DMS114 treated with DMSO at 0.1 percent for 48 hours (cell line): Measurements from ENCODE around the gene CRACDL.

ENCODE experiments used
- DNase-seq: peaks from one replicate; lab custom pipeline; 2025; ENCODE audit not compliant: unreplicated experiment; lab: John Stamatoyannopoulos, UW

The CRACDL gene

DNA sequence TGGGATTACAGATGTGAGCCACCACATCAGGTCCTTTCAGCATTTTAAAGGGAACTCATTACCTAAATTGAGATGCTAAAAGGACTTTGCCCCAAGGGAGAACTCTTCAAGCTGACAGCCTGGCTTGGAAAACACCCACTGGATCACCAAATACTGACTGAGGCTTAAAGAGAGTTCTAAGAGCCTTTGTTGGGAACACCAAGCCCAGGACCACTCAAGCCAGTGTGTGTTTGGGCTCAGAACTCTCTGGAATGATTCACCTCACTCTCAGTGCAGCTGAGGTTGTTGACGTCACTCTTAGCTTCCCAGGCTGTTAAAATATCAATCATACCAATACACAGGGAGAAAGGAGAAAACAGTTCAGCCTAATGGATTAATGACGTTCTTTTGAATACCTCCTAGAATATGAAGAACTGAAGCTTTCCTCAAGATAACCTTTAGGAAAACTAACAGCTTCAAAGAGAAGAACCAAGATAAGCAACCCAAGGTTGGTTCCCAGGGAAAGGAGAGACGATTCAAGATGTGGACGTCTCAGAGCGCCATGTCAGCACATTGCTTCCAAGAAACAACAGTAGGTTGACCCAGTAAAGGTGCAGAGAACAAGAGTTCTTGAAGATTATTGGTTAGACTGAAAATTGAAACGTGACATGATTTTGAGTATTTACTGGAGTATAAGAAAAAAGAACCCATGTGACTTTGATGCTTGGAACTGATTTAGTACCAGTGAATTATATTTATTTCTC, 157.1 kb downstream of the CRACDL start:
- no peak for DNase-seq

DNA sequence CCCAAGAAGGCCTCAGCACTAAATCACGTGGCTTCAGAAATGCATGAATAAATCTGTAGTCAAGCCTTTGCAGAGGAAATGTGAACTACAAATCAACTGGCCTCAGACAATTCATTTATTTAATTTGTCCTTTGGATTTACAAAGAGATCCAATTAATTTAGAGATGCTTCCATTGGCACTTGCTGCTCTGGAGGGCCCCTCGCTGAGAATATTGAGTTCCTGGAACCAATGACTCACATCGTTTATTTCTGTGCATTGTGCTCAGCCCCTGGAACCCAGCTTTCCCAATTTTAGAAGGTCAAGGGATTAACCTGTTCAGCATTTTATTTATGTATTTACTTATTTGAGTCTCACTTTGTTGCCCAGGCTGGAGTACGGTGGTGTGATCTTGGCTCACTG, 157.9 kb downstream of the CRACDL start:
- no peak for DNase-seq

DNA sequence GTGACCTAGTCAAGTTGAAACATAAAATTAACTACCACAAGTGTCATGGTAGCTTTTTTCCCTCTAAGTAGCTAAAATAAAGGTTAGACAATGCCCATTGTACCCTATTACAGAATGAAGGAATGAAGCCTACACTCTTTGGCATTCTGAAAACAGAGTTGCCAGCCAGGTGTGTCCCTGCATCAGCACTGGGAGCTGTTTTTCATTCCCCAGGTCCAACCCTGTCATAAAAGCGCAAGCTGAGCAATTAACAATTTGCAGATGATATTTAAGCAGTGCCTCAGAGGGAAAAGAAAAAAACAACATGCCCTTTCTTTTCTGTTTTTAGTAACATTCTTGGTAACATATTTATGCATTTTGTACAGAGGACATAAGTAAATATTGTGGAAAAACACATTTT, 158.3 kb downstream of the CRACDL start:
- DNase-seq: no peak

DNA sequence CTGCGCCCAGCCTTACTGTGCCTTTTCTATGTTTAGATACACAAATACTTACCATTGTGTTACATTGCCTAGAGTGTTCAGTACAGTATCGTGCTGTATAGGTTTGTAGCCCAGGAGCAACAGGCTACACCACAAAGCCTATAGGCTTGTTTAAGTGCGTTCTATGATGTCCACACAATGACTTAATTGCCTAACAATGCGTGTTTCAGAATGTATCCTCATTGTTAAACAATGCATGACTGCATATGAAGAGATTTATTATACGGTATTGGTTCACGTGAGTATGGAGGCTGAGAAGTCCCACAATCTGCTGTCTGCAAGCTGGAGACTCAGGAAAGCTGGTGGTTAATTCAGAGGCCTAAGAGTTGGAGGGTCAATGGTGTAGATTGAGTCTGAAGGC, 158.9 kb downstream of the CRACDL start:
- DNase-seq: no peak

DNA sequence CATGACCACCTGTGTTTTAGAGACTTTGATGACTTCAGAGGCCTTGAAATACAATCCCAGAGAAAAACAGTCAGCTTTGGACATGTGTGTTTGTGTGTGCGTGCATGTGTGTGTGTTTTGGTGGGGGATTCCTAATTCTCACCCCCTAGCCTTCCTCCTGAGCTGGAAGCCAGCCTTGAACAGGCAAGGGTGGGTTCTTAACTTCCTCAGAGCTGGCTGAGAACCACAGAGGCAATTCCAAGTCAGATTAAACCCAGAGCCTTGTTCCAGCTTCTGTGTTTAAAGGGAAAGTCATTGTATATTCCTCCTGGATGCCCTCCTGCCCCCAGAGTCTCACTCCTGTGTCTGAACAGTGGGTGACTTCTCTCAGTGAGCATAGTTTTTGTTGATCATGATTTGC, 159.9 kb downstream of the CRACDL start:
- DNase-seq: no peak

DNA sequence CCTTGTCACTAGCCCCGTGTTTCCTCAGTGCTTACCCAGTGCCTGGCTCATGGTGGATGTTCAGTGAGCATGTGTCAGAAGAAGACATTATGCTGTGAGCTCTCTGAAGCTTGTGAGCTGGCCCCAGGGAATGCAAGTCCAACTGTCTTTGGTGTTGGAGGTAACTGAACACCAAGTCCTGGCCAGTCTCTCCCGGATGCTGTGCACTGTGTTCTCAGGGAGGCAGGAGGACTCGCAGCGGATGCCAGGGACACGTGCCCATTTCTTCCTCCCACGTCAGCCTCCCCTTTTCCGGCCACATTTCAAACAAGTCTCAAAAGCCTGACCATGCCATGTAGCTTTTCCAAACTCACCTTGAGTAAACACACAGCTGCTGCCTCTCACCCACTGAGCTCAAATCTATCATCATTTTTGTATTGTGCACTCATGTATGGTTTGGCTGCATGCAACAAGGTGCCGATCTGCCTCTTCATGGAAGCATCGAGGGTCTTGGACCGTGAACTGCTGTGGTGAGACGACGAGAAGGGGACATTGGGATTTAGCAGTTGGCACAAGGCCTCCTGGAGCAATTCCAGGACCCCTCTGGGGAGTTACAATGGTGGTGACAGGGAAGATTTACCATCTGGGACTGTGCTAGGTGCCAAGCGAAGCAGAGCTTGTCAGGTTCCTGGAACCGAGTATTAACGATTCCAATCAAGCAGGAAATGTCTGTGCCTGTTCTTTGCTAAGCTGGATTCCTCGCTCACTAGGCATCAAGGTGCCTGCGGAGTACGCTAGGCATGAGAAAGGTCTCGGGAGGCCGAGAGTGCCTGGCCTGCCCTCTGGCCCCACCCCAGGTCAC, 160.7 kb downstream of the CRACDL start:
- DNase-seq: no peak

DNA sequence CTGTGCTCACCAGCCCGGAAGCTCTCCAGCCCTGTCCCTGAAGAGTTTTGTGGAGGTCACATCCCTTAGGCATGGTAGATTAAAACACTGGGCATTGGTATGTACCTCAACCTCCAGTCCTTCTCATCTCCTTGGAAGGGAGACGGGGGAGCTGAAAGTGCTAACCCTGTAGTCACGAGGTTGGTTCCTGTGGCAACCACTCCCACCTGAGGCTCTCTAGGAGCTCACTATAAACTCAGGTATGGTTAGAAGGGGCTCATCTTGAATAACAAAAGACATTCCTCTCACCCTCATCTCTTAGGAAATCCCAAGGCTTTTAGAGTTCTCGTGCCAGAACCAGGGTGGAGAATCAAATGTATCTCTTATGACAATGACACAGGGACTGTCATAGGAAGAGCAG, 162.1 kb downstream of the CRACDL start:
- DNase-seq: no peak

DNA sequence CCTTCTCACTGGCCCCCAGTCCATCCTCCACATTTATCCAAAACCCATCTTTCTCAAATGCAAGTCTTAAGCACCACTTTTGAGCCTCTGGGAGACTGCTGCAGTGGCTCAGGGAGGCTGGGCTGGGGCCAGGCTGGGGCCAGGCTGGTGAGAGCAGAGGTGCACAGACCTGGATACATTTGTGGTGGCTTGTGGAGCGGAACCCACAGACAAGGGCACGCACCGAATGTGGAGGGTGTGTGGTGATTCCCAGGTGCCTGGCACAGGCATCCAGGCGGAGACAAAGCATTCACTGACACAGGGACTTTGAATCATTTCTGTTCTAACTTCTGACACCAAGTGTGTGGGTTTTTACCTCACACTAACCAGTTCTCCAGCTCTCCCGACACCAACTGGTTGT, 162.9 kb downstream of the CRACDL start:
- DNase-seq: no peak

DNA sequence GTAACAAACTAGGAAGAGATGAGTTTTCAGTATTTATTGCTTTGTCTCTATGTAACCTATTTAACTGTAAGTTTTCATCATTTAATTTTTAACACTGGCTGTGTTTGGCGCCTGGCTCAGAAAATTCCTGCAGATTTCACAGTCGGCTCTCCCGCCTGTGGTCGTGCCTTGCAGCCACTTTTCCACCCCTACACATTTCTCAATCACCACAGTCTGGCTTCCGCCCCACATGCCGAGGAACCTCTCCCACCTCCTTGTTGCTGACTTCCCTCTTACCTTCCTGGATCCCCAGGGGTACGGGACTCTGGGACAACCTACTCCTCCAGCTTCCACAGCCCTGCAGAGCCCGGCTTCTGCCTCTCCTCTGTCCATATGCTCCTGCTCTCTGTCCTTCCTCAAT, 163.5 kb downstream of the CRACDL start:
- no peak for DNase-seq

DNA sequence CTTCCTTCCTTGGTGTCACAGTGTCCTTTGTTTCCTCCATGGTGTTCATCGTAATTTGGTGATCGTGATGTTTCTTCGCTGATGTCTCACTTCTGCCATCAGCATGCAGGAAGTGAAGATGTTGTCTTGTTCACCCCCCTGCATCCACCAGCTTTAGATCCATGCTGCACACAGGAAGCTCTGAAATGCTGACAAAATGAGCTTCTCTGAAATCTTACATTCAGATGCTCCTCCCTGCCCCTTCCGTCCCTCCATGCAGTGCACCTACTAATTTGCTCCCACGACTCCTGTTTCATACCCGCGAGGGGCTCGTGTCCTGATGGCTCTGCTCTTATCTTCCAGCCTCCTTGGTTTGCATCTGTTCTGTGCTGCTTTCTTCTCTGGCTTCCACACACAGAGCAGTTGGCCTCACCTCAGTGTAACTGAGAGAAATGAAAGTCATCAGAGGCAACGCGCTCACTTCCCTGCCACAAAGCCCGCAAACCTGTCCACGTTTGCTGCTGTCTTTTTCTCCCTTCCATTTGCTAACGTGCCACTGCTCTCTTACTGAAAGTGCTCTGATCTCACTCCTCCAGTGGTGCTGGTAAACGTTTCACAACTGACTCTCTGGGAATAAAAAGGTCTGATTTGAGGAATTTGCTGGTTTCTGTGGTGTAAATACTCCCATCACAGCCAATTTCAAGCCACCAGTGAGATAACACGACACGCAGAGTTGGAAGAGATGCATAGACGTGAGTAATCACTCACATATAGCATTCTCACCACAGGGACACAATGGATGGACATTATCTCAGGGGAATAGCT, 164.1 kb downstream of the CRACDL start:
- DNase-seq: no peak

DNA sequence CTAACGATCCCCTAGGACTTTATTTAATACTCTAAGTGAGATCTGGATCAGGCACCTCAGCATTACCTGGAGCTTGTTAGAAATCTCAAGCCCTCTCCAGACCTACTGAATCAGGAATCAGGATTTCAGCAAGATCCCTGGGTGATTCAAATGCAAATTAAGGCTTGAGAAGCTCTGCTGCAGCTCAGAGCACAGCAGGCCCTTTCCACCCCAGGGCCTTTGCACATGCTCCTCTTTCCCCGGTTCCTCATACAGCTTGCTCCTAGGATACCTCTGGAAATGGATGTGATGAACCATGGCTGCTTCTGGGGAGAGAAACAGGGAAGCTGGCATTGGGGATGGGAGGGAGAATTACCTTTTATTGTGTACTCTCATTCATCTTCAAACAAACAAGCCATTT, 164.8 kb downstream of the CRACDL start:
- DNase-seq: no peak

DNA sequence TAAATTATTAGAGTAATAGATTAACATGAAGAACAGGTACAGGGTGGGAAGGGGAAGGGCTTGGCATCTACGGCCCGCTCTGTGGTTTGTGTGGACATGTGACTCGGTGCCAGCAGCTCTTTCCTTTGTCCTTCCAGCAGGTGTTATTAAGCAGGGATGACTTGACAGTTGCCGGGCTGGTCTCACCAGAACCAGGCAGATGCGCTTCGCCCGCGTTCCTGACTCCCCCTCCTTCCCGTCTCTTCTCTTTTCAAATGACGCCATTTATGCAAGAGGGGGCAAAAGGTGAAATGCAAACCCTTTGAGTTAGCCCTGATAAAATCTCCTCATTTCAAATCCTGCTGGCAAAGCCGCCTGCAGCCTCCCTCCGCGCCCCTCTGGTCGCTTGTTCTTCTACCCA, 166.2 kb downstream of the CRACDL start:
- DNase-seq: no peak

DNA sequence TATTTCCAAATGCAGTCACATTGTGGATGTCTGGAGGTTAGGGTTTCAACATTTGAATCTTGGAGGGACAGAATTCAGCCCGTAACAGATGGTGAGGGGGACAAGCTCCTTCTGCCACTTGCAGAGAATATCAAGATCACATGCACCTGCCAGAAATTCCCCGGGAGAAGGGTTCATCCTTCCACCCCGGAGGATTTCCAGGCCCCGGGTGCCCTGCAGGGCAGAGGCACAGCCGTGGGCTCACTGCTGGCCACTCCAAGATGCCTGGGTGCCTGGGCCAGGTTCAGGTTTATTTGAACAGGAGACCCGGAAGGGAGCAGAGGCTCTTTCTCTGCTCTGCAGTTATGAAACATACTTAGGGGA, 166.9 kb downstream of the CRACDL start:
- no peak for DNase-seq

DNA sequence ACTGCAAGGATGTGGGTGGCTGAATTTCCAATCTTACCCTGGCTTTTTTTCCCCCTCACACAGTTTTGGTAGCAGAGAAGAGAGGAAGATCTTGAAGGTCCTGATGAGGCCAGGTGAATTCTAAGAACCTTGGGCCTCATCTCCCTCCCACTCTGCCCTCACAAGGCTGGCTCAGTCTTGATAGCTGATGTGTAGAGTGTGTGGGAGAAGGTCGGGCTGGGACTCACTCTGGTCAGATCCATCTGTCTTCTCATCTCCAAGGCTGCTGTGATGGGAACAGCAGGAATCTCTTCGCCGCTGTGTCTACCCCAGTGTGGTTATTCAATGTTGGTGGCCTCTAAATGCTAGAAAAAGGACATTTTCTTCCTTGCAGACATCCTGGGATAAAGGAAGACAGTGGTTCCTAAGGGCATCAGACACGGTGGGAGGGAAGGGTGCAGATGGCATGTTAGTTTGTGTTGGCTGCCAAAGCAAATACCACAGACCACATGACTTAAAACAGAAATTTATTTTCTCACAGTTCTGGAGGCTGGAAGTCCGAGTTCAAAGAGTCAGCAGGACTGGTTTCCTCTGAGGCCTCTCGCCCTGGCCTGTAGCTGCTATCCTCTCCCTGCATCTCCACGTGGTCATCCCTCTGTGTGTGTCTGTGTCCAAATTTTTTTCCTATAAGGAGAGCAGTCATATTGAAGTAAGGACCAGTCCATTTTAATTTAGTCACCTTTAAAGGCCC, 167.5 kb downstream of the CRACDL start:
- DNase-seq: no peak

DNA sequence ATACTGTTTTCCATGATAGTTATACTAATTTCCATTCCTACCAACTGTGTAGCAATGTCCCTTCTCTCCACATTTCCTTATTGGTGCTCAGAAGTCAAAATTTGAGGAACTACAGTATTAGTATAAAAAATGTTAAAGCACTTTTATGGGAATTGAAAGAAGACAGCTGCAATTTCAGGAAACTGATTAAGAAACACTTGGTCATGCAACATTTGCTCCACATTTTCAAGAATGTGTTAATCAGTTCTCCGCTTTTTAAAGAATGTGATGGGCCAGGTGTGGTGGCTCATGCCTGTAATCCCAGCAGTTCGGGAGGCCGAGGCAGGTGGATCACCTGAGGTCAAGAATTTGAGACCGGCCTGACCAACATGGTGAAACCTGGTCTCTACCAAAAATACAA, 171.5 kb downstream of the CRACDL start:
- DNase-seq: no peak

DNA sequence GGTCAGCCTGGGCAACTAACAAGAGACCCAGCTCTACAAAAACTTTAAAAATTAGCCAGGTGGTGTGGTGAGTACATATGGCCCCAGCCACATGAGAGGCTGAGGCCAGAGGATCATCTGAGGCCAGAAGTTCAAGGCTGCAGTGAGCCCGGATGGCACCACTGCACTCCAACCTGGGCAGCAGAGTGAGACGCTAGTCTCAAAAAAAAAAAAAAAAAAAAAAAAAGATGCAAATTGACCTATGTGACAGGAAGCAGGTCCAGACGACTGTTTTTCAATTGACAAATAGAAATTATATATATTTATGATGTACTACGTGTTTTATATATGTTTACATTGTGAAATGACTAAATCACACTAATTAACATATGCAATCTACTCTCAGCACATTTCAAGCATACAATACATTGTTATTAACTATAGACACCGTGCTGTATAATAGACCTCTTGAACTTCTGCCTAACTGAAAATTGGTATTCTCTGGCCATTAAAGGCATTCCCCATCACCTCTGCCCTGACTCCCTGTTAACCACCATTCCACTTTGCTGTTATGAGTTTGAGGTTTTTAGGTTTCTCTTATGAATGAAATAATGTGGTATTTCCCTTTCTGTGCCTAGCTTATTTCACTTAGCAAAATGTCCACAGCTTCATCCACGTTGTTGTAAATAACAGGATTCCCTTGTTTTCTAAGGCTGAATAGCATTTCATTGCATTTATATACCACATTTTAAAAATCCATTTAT, 172.6 kb downstream of the CRACDL start:
- no peak for DNase-seq

DNA sequence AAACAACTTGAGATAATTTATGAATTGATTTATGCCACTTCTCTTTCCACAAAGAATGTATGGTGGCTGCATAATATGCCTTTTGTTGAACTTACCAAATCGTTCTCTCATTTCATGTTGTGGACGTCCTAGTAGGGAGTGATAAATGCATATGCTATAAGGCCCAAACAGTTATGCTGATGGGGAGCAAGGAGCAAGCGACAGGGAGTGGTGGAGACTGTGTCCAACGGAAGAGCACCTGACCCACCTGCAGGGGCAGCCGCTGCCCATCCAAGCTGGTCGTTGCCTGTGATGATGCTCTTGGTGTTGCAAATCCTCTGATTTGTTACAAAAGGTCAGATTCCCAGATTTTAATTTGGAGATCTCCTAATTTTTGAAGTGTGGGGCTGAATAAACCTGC, 174.1 kb downstream of the CRACDL start:
- no peak for DNase-seq

DNA sequence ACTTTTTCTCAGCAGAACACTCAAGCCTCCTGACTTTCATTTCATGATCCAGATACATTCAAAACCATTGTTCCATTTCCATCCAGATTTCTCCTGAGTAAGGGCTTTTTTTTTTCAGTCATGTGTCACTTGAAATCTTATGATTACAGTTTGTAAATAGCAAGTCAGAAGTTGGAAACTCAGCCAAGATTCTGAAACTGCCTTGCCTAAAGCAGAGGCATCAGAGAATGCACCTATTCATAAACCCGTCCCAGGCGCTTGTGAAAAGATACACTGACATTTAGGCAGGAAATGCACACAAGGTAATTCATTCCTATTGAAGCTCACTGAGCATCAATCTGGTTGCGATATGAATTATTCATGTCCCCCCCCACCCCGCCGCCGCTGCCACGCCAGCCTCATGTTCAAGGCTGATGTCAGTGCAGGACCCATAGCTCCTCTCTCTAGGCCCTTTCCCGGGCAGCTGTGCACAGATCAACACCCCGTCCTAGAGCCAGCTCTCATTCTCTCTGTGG, 174.7 kb downstream of the CRACDL start:
- no peak for DNase-seq

DNA sequence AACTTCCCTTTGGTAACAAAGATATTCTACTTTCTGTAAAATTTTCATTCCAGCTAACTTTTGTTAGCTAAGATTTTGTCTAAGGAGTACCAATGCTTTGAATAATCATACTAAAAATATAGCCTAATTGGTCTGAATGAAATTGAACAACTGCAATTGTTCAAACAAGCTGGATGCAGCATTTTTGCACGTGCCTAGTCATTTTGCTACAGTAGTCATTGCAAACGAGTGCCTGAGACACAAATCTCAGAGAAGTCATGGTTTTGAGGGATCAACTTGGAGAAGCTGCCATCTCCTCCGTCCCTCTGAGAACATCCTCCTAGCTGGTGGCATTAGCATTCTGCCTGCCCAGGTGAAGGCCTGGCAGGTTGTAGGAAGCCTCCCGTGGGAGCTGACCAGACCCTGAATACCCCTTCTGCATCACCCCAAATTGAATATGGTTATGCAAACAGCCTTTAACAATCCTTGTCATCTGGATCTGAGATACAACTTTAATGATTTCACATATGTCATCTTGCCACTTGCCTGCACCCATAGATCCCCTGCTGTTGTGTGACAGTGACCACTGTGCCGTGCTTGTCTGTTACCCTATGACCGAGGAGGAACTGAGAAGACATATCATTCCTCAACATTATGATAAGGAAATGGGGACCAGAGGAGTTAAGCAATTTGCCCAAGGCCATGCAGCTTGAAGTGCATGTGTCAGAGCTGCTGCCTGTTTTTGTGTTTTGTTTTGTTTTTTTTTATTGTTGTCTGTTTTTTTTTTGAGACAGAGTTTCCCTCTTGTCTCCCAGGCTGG, 176.0 kb downstream of the CRACDL start:
- no peak for DNase-seq
